IPS DF 6.9 (cell line): ENCODE data around the gene ZDHHC9.

Experiments
- DNase-seq: peaks from one replicate; pipeline ENCODE4 v3.0.0-alpha.2; 2013; ENCODE audit warnings: low read depth, low spot score
- H3K27ac ChIP-seq: one replicate; pipeline ENCODE4 v1.5.1; 2013; ENCODE audit warnings: low read length, control low read depth
- H3K27me3 ChIP-seq: 2 replicates; pipeline ENCODE4 v1.6.1; 2013; ENCODE audit warnings: mild to moderate bottlenecking, low read length; ENCODE audit not compliant: control insufficient read depth, insufficient read depth
- H3K36me3 ChIP-seq: 2 replicates; pipeline ENCODE4 v1.6.1; 2013; ENCODE audit warnings: low read length; ENCODE audit not compliant: control insufficient read depth, insufficient read depth
- H3K4me1 ChIP-seq: 2 replicates; pipeline ENCODE4 v1.6.1; 2013; ENCODE audit warnings: low read length; ENCODE audit not compliant: control insufficient read depth, insufficient read depth
- H3K4me3 ChIP-seq: 2 replicates; pipeline ENCODE4 v1.5.1; 2013; ENCODE audit warnings: mild to moderate bottlenecking, low read length
- H3K9me3 ChIP-seq: 2 replicates; pipeline ENCODE4 v1.6.1; 2013; ENCODE audit warnings: low read length, inconsistent platforms; ENCODE audit not compliant: control insufficient read depth, insufficient read depth
- WGBS: extraction: QIAGEN DNeasy Blood & Tissue Kit; methylation state at CpG from one replicate; pipeline ENCODE4 v1.1.7; 2013; ENCODE audit warnings: mixed read lengths, missing lambda C conversion rate; ENCODE audit not compliant: insufficient read length, insufficient coverage; 5-methylcytosine and 5-hydroxymethylcytosine counted together

ZDHHC9 gene

DNA sequence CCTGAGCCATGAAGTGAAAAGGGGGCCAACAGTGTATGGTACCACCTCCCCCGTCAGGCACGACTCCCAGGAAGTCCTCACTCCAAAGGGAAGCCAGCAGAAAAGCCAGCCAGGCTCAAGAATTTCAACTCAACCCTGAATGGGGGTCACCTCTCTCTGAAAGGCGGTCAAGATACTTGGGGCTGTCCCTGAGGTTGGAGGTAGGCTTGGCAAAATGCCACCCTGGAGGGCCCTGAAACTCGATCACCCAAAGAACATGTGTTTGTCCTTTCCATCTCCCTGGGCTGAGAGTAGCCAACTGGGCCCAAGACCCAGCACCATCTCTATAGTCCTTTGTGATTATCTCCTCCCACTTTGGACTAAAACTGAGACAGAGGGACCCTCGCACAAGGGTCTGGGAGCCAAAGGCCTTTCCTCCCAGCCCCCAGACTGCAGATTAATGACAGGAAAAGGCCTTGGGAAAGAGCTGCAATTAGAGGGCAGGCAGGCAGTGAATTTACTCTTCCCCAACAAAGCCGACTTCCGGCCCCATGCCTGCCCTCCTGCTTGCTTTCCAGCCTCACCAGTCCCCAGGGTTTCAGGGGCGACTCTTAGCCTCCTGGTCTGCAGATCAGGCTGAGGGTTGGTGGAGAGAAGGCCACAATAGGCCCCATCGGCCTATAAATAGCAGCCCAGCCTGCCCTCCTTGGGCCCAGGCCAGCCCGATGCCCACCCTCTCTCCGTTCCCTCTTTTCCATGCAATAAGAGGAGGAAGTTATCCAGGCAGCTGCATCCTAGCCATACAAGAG is 58.3 kb downstream of the ZDHHC9 start:
- no CpG with 5 or more reads among the region's 11 CpGs for WGBS
- no peaks in the 10 kb centered on the region; the same call in 1 of the 2 replicates for H3K4me1 ChIP-seq
- H3K27me3 ChIP-seq: no peaks in the 10 kb centered on the region
- DNase-seq: no peak
- no peak overlapping the region for H3K4me3 ChIP-seq
- no peaks in the 10 kb centered on the region for H3K9me3 ChIP-seq
- H3K36me3 ChIP-seq: no peaks in the 10 kb centered on the region
- H3K27ac ChIP-seq: no peak overlapping the region

DNA sequence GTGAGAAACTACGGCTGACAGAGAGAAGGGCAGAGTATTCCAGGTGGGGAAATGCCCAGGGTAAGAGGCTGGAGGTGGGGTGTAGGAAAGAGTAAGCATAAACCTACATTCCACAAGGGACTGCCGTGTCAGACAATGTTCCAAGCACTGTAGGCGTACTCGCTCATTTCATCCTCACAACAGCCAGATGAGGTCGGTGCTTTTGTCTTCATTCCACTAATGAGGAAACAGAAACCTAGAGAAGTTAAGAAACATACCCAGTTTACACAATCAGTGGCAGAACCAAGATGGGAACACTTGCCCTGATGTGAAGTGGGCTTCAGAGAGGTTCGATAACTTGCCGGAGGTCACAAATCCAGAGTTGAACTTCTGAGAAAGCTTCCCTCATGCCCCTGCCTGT is 59.3 kb downstream of the ZDHHC9 start:
- Histone ChIP-seq H3K4me3 (no peak overlapping the region), H3K9me3 (no peaks in the 10 kb centered on the region)
- no peak for DNase-seq

DNA sequence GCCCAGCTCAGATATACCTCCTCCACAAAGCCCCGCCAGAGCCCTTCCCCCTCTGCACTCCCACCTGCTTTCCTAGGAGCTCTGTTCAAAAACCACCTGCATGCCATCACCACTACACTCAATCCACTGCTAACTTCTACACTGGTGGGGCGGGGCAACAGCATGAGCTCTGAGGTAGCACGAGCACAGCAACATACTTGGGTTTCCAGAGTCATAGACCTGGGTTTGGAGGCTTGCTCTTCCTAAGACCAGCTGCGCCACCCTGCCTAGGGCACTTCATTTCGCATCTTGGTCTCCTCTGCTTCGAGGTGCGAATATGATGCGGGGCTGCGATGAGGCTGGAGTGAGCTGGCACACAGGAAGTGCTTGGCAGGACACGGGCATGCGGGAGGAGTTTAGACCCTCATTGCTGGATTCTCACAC is 60.4 kb downstream of the ZDHHC9 start:
- Histone ChIP-seq H3K4me3 (no peak overlapping the region), H3K36me3 (no peaks in the 10 kb centered on the region), H3K27ac (no peak overlapping the region)

More for the DNA sequence above, 59.3 kb downstream of the ZDHHC9 start:
- Histone ChIP-seq H3K27me3 (no peaks in the 10 kb centered on the region), H3K27ac (no peak overlapping the region), H3K4me1 (no peaks in the 10 kb centered on the region; the same call in 1 of the 2 replicates), H3K36me3 (no peaks in the 10 kb centered on the region)
- no CpG with 5 or more reads among the region's 7 CpGs for WGBS

GRCh38 chrX:129782706-129783105 is 61.0 kb downstream of the ZDHHC9 start:
- no peak overlapping the region for H3K27ac ChIP-seq
- no peaks in the 10 kb centered on the region for H3K36me3 ChIP-seq
- H3K9me3 ChIP-seq: no peaks in the 10 kb centered on the region
- WGBS: no CpG with 5 or more reads among the region's 4 CpGs
- H3K4me3 ChIP-seq: no peak overlapping the region
- H3K27me3 ChIP-seq: no peaks in the 10 kb centered on the region
- no peaks in the 10 kb centered on the region; the same call in 1 of the 2 replicates for H3K4me1 ChIP-seq
- DNase-seq: no peak

More for the DNA sequence above, 60.4 kb downstream of the ZDHHC9 start:
- no peak for DNase-seq
- H3K4me1 ChIP-seq: no peaks in the 10 kb centered on the region; the same call in 1 of the 2 replicates
- H3K27me3 ChIP-seq: no peaks in the 10 kb centered on the region
- H3K9me3 ChIP-seq: no peaks in the 10 kb centered on the region
- WGBS: no CpG with 5 or more reads among the region's 11 CpGs

DNA sequence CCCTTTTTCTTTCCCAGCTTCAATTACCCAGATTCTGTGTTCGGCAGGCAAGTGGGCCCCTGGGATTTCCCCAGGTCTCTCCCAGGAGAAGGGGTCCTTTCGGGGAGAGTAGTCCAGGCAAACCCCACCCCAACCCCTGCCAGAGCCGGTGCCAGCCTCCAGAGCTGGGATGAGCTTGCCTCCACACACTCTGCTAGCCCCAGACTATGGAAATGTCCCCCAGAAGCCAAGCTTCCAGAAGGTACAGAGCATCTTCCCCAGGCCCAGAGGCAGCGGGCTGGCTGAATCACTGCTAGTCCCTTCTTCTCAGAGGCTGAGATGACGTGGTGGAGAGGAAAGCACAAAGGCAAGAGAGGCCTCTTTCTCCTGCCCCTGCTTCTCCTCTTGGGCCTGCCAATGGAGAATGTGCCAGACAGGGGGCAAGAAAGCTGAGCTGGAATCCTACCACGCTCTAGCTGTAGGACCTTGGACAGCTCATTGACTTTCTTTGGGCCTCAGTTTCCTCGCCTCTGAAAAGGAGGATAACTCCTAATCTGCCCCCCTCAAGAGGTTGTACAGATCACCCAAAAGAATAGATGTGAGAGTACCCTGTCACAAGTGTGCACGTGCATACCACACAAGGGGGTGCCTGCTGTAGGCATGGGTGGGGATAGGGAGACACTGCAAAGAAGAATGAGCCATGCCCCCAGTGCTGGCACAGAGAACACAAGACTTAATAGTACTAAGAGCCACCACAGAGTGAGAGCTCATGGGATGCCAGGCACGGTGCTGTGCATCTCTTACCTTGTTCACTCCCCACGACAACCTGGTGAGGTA is 61.8 kb downstream of the ZDHHC9 start:
- H3K4me3 ChIP-seq: no peak overlapping the region
- H3K4me1 ChIP-seq: no peaks in the 10 kb centered on the region; the same call in 1 of the 2 replicates
- H3K36me3 ChIP-seq: no peaks in the 10 kb centered on the region
- H3K9me3 ChIP-seq: no peaks in the 10 kb centered on the region
- no peak for DNase-seq
- H3K27ac ChIP-seq: no peak overlapping the region
- no CpG with 5 or more reads among the region's 10 CpGs for WGBS
- H3K27me3 ChIP-seq: no peaks in the 10 kb centered on the region

DNA sequence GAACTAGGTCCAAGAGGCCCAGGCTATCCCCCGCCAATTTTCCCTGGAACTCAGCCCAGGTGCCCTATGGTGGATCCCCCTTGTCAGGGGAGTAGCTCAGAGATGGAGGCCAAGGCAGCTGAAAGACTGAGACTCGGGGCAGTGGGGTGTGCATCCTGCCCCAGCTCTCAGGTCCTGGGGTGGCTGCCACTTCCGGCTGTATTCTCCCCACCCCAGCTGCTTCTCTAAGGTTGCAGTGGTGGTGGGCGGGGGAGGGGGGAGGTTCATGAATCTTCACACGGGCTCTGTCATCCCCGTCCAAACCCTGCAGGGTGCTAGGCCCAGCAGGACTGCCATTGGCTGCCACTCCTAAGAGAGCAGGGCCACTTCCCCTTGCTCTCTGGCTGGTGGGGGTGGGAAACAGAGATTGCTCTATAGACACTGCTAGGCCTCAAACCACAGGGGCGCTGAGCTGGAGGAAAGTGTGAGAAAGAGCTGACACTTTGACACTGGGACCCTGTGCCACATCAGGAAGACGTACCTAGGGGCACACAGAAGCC is 62.5 kb downstream of the ZDHHC9 start:
- Histone ChIP-seq H3K9me3 (no peaks in the 10 kb centered on the region), H3K36me3 (no peaks in the 10 kb centered on the region), H3K27ac (no peak overlapping the region), H3K27me3 (no peaks in the 10 kb centered on the region), H3K4me1 (no peaks in the 10 kb centered on the region; the same call in 1 of the 2 replicates), H3K4me3 (no peak overlapping the region)
- DNase-seq: no peak
- WGBS: no CpG with 5 or more reads among the region's 8 CpGs

GRCh38 chrX:129780441-129781105 is 63.1 kb downstream of the ZDHHC9 start:
- no peaks in the 10 kb centered on the region; the same call in 1 of the 2 replicates for H3K4me1 ChIP-seq
- no peaks in the 10 kb centered on the region for H3K36me3 ChIP-seq
- no CpG with 5 or more reads among the region's 6 CpGs for WGBS
- no peak for DNase-seq
- H3K9me3 ChIP-seq: no peaks in the 10 kb centered on the region
- H3K27ac ChIP-seq: no peak overlapping the region
- no peak overlapping the region for H3K4me3 ChIP-seq
- no peaks in the 10 kb centered on the region for H3K27me3 ChIP-seq

GRCh38 chrX:129779747-129780146 is 63.9 kb downstream of the ZDHHC9 start, which contains the start of gene SASH3:
TSS of gene SASH3 (plus strand) at chrX:129779949. CDS start at chrX:129780098, 149 bp downstream.
- Histone ChIP-seq H3K4me3 (no peak within 1 kb of the TSS), H3K27ac (no peak within 1 kb of the TSS), H3K36me3 (no peaks in the 10 kb centered on the region), H3K4me1 (no peaks in the 10 kb centered on the region; the same call in 1 of the 2 replicates), H3K9me3 (no peaks in the 10 kb centered on the region), H3K27me3 (no peaks in the 10 kb centered on the region)
- no CpG with 5 or more reads among the region's 13 CpGs for WGBS
- no peak for DNase-seq

GRCh38 chrX:129779086-129779672 is 64.5 kb downstream of the ZDHHC9 start:
- WGBS: no CpG with 5 or more reads among the region's 7 CpGs
- Histone ChIP-seq H3K27me3 (no peaks in the 10 kb centered on the region), H3K4me1 (no peaks in the 10 kb centered on the region; the same call in 1 of the 2 replicates), H3K36me3 (no peaks in the 10 kb centered on the region), H3K27ac (no peak overlapping the region), H3K9me3 (no peaks in the 10 kb centered on the region), H3K4me3 (no peak overlapping the region)
- DNase-seq: no peak
